Activated T-cell treated with anti-CD3 and anti-CD28 coated beads, Interleukin-2, amount 50 U/mL, for 48 hours (primary cell): ENCODE data around the gene FZD10.

Source experiments
- DNase-seq, 2 experiments: peaks; one replicate each; pipeline ENCODE4 v3.0.0-alpha.2; 2020

The FZD10 gene

DNA sequence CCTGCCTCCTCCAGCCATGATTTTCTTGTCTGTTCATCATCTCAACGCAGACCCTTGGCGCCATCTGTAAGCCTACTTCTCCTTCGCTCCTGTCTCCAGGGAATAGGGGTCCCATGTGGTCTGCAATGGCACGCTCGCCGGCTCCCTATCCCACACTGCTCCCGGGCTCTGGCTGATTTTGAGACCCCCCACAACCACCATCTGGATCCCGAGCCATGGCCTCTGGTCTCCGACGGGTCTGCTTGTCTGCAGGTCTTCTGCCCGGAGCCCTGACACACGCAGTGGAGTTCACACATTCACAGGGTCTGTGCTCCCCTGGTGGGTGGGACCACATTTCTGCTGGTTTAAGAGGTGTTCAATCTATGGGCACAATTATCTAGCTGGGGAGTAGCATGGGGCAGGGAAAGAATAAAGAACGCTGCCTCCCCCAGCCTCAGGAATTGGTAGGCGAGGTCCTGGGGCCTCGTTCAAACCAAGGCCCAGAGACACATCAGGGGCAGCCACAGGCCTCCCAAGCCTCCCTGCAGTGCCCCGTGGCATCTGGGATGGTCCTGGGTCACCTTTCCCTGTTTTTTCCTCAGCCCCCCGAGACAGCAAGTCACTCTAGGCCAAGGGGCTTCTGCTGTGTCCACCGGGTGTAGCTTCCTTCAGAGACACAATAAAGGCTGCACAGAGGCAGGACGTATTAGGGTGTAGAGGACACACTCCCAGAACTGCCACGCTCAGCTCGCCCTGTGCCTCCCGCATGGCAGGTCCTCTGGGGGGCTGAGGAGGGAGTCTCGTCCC, 21.5 kb downstream of the FZD10 start:
- no peak for DNase-seq

DNA sequence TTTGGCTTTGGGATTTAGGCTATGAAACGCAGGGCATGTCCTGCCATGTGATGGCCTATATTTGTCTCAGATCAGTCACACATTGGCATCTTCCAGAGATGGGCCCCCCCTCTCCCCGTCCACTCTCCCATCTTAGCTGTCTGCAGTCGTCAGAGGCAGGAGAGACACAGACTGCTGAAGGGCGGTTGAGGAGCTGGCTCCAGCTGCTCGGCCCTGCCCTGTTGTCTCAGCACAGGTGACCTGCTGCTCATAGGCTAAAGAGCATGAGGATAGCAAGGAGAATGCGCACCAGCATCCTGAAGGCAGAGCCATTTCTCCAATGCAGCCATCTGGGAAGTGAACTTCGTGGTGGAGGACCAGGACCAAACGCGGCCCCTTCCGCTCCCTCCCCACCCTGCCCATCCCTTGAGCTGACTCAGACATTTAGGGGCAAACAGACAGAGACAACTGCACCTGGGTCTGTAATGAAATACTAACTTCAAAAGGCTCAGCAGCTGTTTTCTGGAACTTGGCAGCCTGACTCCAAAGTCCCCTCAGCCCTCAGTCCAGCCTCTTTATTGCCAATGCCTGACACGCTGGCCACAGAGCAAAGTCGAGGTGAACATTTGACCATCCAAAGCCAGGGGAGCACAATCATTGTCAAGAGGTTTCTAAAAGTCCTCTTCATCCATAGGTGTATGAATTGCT, 22.3 kb downstream of the FZD10 start:
- no peak for DNase-seq

DNA sequence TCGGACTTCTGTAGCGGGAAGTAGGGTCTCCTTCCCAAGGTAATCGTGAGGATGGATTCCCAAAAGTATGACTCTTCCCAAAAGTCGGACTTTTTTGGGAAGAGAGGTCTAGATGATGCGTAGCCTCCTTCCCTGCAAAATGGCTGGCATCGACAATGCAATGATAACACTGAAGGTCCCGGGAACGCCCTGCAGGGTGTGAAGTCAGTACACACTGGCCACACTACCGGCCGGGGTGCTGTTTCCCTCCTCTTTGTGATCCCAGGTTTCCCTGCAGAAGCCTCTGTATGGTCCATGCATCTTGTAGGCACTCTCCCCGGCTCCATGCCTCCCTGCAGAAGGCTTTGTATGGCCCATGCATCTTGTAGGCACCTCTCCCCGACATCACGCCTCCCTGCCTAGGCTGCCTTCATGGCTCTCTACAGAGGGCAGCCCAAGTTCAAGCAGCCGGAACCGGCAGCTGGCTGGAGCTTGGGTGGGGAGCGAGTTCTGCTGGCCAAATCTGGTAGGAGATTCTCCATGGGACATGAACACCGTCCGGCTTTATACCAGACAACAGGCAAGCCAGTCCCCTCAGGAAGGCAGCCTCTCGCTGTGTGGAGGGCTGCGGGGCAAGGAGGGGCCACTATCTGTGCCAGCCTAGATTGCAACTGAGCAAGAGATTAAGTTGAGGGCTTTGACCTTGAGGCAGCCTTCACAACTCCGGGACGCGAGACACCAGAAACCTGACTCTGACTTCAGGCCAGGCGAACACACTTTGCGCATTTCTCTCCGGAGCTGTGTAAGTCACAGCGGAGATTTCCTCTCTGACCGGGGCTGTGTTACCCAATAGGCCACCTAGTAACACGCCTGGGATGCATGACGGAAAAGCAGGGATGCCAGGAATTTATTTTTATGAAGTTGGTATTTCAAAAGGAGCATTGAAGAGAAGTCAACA, 23.5 kb downstream of the FZD10 start:
- DNase-seq, result no peak

DNA sequence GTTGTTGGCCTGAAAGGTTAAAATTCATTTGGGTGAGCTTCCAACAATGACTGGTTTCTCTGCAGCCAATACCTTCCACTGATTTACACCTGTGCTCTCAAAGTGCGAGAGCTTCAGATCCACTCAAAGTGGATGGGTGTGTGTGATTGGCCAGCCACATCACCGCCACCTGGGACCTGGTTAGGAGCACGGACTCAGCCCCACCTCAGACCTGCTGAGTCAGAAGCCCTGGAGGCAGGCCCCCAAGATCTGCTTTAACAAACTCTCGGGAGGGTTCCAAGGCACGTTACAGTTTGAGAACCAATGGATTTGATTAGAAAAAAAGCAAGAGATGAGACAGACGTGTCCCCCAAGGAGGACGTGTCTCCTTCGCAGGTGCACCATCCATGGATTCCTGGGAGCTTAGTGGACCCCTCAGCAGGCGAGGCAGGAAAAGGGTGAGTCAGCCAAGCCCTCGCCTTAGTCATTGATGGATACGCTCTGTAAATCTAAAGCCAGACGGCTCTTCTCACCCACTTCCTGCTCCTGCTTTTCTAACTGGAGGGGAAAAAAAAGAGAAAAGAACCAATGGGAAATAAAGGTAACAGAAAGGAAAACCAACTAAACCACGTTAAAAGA, 24.5 kb downstream of the FZD10 start:
- no peak for DNase-seq

DNA sequence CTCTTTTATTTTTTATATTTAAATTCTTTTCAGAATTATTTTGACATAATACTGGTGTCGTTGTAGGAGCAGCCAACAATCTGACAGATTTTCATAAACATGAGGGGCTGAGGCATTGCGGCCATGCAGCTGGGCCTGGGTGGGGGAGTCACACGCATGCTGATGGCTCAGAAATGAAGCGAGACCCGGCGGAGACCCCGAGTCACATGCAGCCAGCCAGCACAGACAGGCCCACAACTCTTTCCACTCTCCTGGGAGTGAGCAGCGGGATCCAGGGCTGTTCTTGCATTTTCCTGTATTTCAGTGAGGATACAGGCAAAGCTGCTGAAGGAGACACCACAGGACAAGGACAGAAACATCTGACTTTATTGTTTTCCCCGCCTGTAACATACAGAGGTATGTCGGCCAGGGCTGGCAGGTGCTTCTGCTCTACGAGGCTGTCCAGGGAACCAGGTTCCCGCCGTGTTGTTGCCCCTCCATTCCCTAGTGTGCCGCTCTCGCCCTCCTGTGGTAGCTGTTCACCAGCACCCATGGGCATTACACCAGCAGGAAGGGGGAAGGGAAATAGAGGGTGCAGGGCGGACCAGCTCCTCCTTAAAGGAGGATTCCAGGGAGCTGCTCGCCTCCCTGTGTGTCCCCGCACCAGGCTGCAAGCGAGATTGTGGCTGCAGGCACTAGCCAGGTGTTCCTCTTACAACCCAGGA, 30.5 kb downstream of the FZD10 start:
- DNase-seq, result no peak

DNA sequence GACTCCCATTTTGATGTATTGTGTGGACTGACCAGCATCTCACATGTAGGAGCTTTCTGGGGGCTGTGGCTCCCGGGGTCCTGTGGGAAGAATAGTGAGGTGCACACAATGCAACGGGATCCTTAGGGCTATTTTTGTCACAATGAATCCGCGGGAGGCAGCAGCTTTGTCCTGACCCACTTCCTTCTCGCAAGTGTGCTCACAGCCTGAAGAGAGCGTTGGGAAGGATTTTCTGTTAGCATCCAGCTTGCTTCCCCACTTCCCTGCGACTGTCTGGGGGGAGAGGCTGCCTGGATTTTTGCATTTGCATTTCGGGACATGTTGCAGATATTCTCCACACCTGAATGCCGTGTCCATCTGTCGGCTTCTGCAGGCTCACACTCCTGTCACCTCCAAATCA, 31.9 kb downstream of the FZD10 start:
- DNase-seq, result no peak

DNA sequence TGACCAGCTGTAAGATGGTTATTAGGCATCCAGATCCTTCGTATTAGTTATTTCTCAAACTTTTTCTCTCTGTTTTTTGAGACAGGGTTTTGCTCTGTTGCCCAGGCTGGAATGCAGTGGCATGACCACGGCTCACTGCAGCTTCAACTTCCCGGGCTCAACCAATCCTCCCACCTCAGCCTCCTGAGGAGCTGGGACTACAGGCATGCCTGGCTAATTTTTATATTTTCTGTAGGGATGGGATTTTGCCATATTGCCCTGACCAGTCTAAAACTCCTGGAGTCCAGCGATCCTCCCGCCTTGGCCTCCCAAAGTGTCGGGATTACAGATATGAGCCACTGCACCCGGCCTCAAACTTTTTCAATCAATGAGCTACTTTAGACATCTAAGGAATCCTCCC, 33.1 kb downstream of the FZD10 start:
- DNase-seq, result no peak

DNA sequence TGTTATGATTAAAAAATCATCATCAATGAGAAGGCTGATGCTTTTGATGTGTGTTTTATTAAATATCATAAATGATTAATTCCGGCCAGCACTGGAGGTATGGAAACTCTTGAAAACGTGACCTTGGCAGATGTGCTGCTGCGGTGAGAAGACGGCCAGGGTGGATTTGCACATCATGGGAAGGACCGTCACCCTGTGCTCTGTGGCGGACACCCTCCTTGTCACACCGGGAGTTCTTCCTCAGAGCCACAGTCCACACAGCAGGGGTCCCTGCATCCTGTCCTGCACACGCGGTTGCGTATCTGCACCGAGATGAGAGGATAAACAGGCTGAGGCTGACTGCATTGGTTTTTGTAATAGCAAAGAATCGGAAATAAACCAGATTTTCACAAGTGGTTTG, 33.5 kb downstream of the FZD10 start:
- DNase-seq, result no peak

DNA sequence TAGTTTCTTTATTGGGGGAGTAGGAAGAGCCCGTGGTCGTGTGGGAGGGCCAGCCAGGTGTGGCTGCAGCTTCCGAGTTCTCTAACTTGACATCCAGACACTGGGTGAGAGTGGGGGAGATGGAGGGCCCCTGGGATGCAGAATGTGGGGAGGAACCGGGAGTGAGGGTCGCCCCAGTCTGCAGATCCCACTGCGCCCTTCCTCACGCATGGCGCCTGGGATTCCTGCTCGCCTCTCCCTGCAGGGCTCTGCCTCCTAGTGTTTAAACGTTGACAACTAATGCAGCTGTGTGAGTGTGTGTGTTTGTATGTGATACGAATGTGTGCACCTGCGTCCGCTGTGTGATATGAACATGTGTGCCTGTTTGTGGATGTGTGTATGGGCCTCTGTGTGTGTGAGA, 34.6 kb downstream of the FZD10 start:
- no peak for DNase-seq

DNA sequence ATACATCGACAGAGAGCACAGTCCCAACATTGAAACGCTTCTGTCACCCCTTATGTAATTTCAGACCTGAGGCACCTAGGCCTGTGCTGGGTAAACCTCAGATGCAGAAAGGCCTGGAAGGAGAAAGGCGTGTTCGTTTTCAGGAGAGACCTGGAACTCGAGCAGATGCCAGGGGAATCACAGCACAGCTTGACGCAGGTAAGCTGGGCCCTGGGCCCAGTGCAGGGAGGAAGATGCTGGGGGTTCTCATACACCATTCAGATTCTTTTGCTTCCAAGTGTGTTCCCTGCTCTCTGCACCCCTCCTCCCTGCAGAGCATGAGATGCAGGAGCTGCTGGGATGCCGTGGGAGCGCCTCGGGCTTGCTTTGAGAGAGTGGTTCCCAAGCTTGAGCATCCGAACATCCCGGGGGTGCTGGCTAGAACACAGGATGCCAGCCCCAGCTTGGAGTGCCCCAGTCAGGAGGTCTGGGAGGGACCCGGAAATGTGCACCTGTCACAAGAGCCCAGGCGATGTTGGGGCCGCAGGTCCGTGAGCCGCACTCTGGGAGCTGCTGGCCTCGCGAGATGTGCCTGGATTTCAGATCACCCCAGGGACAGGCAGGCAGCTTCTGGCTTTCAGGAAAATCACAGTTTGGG, 35.9 kb downstream of the FZD10 start:
- no peak for DNase-seq

DNA sequence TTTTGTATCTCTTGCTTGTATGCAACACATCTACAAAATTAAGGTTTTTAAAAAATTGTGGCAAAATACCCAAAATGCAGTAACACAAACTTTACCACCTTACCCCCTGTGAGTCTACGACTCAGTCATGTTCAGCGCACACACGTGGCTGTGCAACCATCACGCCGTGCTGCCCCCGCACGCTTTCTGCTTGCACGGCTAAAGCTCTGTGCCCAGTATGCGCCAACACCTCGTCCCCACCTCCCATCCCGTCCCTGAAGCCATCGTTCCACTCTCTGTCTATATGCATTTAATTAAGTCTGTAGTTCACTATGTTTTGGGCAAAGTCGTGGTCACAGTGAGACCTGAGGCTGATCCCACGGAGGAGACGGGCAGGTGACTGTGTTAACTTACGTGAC, 36.4 kb downstream of the FZD10 start:
- DNase-seq, result no peak

DNA sequence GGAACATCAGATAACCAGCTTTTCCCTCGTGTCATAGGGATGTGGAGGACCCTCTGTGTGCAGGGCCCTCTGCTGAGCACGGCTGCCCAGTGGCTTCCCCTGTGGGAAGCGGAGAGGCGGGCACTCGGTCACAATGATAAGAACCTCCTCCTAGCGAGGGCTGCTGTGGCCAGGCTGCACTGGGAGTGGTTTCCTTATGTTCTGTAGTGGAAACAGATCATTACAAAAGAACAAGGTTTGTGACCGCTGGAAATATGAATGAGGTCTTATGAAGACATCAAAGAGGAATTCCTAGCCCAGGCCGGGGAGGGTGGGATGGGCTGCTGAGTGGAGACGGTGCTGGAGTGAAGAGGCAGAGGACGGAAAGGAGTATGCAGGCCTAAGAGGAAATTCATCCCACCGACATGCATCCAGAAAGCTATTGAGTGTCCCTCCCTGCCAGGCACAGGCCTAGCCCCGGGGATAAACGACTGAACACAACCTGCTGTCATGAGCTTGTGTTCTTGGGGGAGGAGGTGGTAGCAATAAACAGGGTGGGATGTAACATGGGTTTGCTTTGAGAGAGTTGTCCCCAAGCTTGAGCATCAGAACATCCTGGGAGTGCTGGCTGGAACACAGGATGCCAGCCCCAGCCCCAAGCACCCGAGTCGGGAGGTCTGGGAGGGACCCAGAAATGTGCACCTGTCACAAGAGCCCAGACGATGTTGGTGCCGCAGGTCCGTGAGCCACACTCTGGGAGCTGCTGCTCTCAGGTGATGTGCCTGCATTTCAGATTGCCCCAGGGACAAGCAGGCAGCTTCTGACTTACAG, 37.5 kb downstream of the FZD10 start:
- DNase-seq, result no peak

DNA sequence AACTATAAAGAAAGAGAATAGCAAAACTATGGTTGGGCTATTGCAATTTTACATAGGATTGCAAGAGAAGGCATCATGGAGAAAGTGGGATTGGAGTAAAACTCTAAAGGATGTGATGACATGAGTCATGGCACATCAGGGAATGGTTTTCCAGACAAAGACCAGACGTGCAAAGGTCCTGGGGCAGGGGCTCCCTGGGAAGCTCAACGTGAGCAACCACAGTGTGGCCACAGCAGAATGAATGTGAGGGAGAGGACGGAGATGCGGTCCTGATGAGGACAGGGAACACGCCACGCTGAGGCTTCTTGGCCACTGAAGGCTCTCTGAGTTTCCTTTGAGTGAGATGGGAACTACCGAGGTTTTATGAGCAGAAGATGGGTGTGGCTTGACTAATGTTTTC, 38.2 kb downstream of the FZD10 start:
- no peak for DNase-seq

DNA sequence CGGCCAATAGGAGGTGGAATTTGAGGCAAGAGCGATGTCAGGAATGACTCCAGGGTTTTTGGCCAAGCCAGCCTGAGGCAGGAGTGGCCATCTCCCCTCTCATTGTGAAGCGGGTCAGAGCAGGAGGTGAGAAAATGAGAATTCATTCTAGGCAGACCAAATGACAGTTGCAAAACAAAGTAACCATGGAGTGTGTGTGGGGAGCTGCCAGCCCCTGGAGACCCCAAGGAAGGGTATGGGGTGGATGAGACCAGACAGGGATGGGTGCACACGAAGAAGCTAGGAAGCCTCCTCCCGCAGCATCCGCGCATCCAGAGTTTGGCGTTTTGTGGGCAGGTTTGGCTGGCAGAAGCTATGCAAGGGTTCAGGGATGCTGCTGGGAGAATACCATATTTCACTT, 38.8 kb downstream of the FZD10 start:
- no peak for DNase-seq

DNA sequence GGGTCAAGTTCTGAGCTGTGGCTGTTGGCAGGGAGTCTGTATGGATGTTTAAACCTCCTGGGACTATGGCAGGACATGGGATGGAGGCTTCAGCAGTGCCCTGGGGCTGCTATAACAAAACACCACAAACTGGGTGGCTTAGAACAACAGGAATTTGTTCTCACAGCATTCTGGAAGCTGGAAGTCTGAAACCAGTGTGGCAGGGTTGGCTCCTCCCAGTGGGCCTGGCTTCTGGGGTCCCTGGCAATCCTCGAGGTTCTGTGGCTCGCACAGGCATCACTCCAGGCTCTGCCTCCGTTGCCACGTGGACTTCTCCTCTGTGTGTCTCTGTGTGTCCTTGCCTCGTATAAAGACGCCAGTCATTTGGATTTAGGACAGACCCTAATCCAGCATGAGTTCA, 39.9 kb downstream of the FZD10 start:
- DNase-seq, result no peak

DNA sequence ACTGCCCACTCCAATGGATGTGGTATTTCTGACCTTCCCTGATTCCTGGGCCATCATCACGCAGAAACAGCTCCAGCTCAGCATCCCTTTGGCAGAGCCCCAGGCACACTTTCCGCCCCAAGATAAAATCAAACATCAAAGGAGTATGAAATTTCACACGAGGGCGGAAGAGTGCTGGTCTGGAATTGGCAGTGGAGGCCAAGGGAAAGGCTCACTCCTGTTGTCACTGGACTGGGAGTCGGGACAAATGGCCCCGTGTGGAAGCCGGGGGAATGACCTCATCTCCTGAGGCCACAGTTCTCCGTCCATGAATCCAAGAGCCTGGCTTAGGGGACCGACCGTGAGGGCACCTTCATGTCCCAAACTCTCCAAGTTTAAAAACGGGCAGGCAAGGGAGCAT, 40.9 kb downstream of the FZD10 start:
- DNase-seq, result no peak

DNA sequence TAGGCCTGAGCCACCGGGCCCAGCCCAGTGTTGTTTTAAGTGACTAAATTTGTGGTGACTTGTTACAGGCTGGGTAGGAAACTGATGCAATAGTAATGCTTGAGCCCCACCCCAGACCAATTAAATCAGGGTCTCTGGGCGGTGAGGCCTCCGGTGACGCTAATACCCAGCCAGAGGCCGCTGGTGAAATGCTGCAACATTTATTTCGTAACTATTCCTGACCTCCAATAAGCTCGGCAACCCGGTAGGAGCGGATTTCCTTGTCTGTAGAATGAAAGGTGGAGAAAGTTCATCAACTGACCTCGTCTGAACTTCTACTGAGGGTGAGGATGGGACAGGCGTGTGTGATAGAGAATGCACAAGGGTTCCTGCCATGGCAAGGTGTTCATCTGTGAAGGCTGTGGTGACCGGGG, 42.3 kb downstream of the FZD10 start:
- DNase-seq, result no peak

DNA sequence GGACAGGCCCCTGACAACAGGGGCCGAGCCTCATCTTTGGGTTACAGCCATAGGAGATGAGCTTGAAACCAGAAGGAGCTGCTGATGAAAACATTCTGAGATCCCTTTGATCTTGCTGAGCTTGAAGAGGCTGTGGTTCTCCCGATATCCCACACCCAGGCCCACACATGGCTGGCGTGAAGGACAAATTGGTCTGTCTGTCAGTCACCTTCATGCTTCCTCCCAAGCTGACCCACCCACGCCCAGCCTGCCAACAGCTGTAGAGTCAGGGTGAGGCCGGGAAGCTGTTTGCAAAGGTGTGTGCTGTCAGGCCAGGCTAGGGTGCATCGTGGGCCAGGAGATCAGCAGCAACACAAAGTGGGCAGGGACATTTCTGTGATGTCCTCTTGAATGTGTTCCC, 43.2 kb downstream of the FZD10 start:
- DNase-seq, result no peak

DNA sequence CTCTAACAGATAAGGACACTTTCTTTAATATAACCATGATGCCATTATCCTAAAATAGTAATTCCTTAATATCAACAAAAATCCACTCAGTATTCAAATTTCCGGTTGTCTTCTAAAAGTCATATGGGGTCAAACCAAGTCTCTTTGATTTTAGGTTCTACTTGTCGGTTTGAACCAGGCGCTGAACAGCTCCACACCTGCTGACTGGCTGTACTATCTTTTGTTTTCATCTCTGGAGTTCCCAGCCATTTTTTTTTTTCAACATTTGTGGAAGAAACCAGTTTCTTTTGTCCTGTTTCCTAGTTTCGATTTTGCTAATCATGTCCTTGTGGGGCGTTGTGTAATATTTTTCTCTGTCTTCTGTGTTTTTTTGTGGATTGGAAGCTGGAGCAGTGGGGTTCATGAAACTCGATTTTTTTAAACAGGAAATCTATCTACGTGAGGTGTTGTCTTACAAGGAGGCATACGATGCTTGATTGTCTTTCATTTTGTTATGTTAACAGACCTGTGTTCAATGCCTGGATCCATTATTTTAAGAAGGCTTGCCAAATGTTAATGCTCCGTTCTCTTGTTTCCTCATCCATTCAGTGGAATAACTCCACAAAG, 50.2 kb downstream of the FZD10 start:
- DNase-seq, result no peak

DNA sequence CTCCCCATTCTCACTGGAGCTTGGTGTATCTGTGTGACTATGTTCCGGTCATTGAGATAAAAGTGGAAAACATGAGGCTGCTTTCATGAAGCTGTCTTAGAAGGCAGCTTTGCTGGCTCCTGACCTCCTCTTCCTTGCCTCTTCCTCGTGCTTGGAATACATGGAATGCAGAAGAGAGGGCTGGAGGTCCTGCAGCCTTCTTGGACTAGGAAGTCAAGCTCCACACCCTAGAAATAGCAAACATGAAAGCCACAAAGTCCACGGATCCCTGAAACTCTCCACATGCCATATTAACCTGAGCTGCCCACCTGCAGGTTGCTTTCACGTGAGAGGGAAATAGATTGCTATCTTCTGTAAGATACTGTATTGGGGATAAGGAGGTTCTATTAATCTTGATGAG, 51.0 kb downstream of the FZD10 start:
- DNase-seq, result no peak
